Mononuclear cell (primary cell): ENCODE data around the gene KCND1. TPM values are rescaled to one million over a fixed set of nuclear protein-coding genes. Genes with fewer than 3 reads are reported as not detected.

Experiments
- H3K27me3 ChIP-seq: 2 replicates; pipeline ENCODE4 v1.6.0; 2011; ENCODE audit warnings: low read length, control low read depth; ENCODE audit not compliant: insufficient read depth
- H3K4me1 ChIP-seq: 2 replicates; pipeline ENCODE4 v1.5.1; 2011; ENCODE audit warnings: mild to moderate bottlenecking, low read length, control low read depth; ENCODE audit not compliant: insufficient read depth
- H3K4me3 ChIP-seq: 2 replicates; pipeline ENCODE4 v1.5.1; 2011; ENCODE audit warnings: mild to moderate bottlenecking, low read length, moderate library complexity
- H3K9me3 ChIP-seq: 2 replicates; pipeline ENCODE4 v1.5.1; 2011; ENCODE audit warnings: low read depth, mild to moderate bottlenecking, control low read depth, low read length
- total RNA-seq: library from RNA; depleted of rRNA; stranded (reverse); fragments of >200 nt; gene quantifications from one replicate; pipeline ENCODE4 v1.2.3, GENCODE V29; 2012

KCND1 gene
- total RNA-seq, 1 donor = 1.2 TPM

- Histone ChIP-seq H3K9me3 (no peaks in the 10 kb centered on the region), H3K4me1 (peaks cover 81% of the 10 kb centered on the region), H3K4me3 (no peak overlapping the region), H3K27me3 (no peaks in the 10 kb centered on the region)
Observed at GRCh38 chrX:48936429-48937053, 35.1 kb downstream of the KCND1 start.

- Histone ChIP-seq H3K27me3 (no peaks in the 10 kb centered on the region), H3K9me3 (no peaks in the 10 kb centered on the region), H3K4me1 (peaks cover 68% of the 10 kb centered on the region), H3K4me3 (no peak overlapping the region)
Observed at GRCh38 chrX:48935301-48935670, 36.4 kb downstream of the KCND1 start.

- H3K9me3 ChIP-seq = no peaks in the 10 kb centered on the region
- H3K4me1 ChIP-seq = peaks cover 63% of the 10 kb centered on the region
- no peak overlapping the region for H3K4me3 ChIP-seq
- no peaks in the 10 kb centered on the region for H3K27me3 ChIP-seq
Observed at GRCh38 chrX:48934581-48935300, 36.9 kb downstream of the KCND1 start.

GRCh38 chrX:48933757-48934156, 37.9 kb downstream of the KCND1 start:
- peaks cover 53% of the 10 kb centered on the region for H3K4me1 ChIP-seq
- H3K9me3 ChIP-seq = no peaks in the 10 kb centered on the region
- H3K27me3 ChIP-seq = no peaks in the 10 kb centered on the region
- H3K4me3 ChIP-seq = no peak overlapping the region

GRCh38 chrX:48927736-48928382, 43.8 kb downstream of the KCND1 start:
- H3K9me3 ChIP-seq = no peaks in the 10 kb centered on the region
- H3K4me1 ChIP-seq = peaks cover 9% of the 10 kb centered on the region
- H3K27me3 ChIP-seq = no peaks in the 10 kb centered on the region
- H3K4me3 ChIP-seq = no peak overlapping the region

- Histone ChIP-seq H3K4me1 (peaks cover 11% of the 10 kb centered on the region), H3K27me3 (no peaks in the 10 kb centered on the region), H3K4me3 (no peak overlapping the region), H3K9me3 (no peaks in the 10 kb centered on the region)
Observed at GRCh38 chrX:48927123-48927522, 44.5 kb downstream of the KCND1 start.

- H3K4me3 ChIP-seq = no peak overlapping the region
- peaks cover 39% of the 10 kb centered on the region for H3K4me1 ChIP-seq
- H3K9me3 ChIP-seq = no peaks in the 10 kb centered on the region
- H3K27me3 ChIP-seq = no peaks in the 10 kb centered on the region
Observed at GRCh38 chrX:48924270-48924669, 47.4 kb downstream of the KCND1 start.

- H3K4me3 ChIP-seq = no peak overlapping the region
- no peaks in the 10 kb centered on the region for H3K27me3 ChIP-seq
- peaks cover 39% of the 10 kb centered on the region for H3K4me1 ChIP-seq
- H3K9me3 ChIP-seq = no peaks in the 10 kb centered on the region
Observed at GRCh38 chrX:48923771-48924170, 47.9 kb downstream of the KCND1 start.

GRCh38 chrX:48920718-48921104, 50.9 kb downstream of the KCND1 start:
- H3K27me3 ChIP-seq = no peaks in the 10 kb centered on the region
- no peaks in the 10 kb centered on the region for H3K9me3 ChIP-seq
- no peak overlapping the region for H3K4me3 ChIP-seq
- H3K4me1 ChIP-seq = peaks cover 46% of the 10 kb centered on the region

- Histone ChIP-seq H3K4me1 (peaks cover 52% of the 10 kb centered on the region), H3K4me3 (peak overlapping the region; percentile 81), H3K9me3 (no peaks in the 10 kb centered on the region), H3K27me3 (no peaks in the 10 kb centered on the region)
Observed at GRCh38 chrX:48919947-48920717, 51.5 kb downstream of the KCND1 start.

- H3K4me1 ChIP-seq = peaks cover 59% of the 10 kb centered on the region
- no peaks in the 10 kb centered on the region for H3K9me3 ChIP-seq
- H3K4me3 ChIP-seq = peak overlapping the region; percentile 81
- H3K27me3 ChIP-seq = no peaks in the 10 kb centered on the region
Observed at GRCh38 chrX:48919360-48919841, 52.2 kb downstream of the KCND1 start.

GRCh38 chrX:48918643-48919340, 52.9 kb downstream of the KCND1 start, which contains the start of gene PIM2:
Gene PIM2 (minus strand): TSS chrX:48919024. CDS start chrX:48918834, 190 bp downstream.
- Histone ChIP-seq H3K4me1 (peaks cover 65% of the 10 kb centered on the region), H3K4me3 (peak within 1 kb of the TSS; percentile 81), H3K9me3 (no peaks in the 10 kb centered on the region)

GRCh38 chrX:48918301-48918642, 53.4 kb downstream of the KCND1 start:
- Histone ChIP-seq H3K27me3 (no peaks in the 10 kb centered on the region), H3K4me1 (peaks cover 70% of the 10 kb centered on the region), H3K4me3 (peak overlapping the region; percentile 81), H3K9me3 (no peaks in the 10 kb centered on the region)

More at GRCh38 chrX:48918643-48919340, 52.9 kb downstream of the KCND1 start, which contains the start of gene PIM2:
- H3K27me3 ChIP-seq = no peaks in the 10 kb centered on the region
